Astrocyte of the cerebellum (primary cell): Measurements from ENCODE around the gene MPV17L.
"Not testable (repeated sequence)": the region's sequence is repeated elsewhere in the genome, so short reads cannot be mapped to it uniquely, and the experiment has no call there.

Experiments
- DNase-seq: peaks from one replicate; pipeline ENCODE4 v3.0.0-alpha.2; 2011; ENCODE audit warnings: low read depth
- H3K4me3 ChIP-seq: 2 replicates; pipeline ENCODE4 v1.5.1; 2011; ENCODE audit warnings: mild to moderate bottlenecking, low read depth, low read length, moderate library complexity
- CTCF ChIP-seq: IDR thresholded peaks from 2 replicates; pipeline ENCODE4 v1.5.1; 2012; ENCODE audit warnings: low read length, low read depth, moderate library complexity, mild to moderate bottlenecking; ENCODE audit errors: missing control alignments
- in situ Hi-C: cut with HindIII; loops from 2 replicates; pipeline ENCODE4 v1.10.0; 2017; ENCODE audit warnings: low sequenced_read_pairs

MPV17L gene

GRCh38 chr16:15396948-15397594, 1.5 kb downstream of the MPV17L start:
- no peak for TF ChIP-seq CTCF
- no peak for DNase-seq
- in situ Hi-C loops, result no loop called here
- H3K4me3 ChIP-seq, result no peak overlapping the region

- no peak overlapping the region for H3K4me3 ChIP-seq
- no peak for DNase-seq
- in situ Hi-C loops, result no loop called here
- TF ChIP-seq CTCF, result no peak
Observed at GRCh38 chr16:15398618-15399316, 3.2 kb downstream of the MPV17L start.

- DNase-seq, result no peak
- TF ChIP-seq CTCF, result no peak
- no peak overlapping the region for H3K4me3 ChIP-seq
- in situ Hi-C loops, result no loop called here
Observed at GRCh38 chr16:15399317-15399716, 3.8 kb downstream of the MPV17L start.

GRCh38 chr16:15400314-15400713, 4.8 kb downstream of the MPV17L start:
- H3K4me3 ChIP-seq, in situ Hi-C loops, DNase-seq: not testable (repeated sequence)

- no peak for DNase-seq
- TF ChIP-seq CTCF, result no peak
- no peak overlapping the region for H3K4me3 ChIP-seq
- in situ Hi-C loops, result no loop called here
Observed at GRCh38 chr16:15401972-15402371, 6.4 kb downstream of the MPV17L start.

- in situ Hi-C loops, result no loop called here
- no peak for DNase-seq
- H3K4me3 ChIP-seq, result no peak overlapping the region
- no peak for TF ChIP-seq CTCF
Observed at GRCh38 chr16:15403392-15403995, 7.9 kb downstream of the MPV17L start.

GRCh38 chr16:15404091-15404490, 8.5 kb downstream of the MPV17L start:
- H3K4me3 ChIP-seq, in situ Hi-C loops, DNase-seq: not testable (repeated sequence)
